Retinal pigment epithelial cell (primary cell): ENCODE data around the gene UQCR11.

Experiments
- DNase-seq: peaks from one replicate; pipeline ENCODE4 v3.0.0-alpha.2; 2010; ENCODE audit warnings: low read depth
- H3K4me3 ChIP-seq: 2 replicates; pipeline ENCODE4 v1.5.1; 2011; ENCODE audit warnings: mild to moderate bottlenecking, low read length, control low read depth, moderate library complexity
- CTCF ChIP-seq: conservative IDR thresholded peaks from 2 replicates; pipeline ENCODE4 v1.5.1; 2011; ENCODE audit warnings: low read depth, low read length, control low read depth, inconsistent platforms

UQCR11 gene

DNA sequence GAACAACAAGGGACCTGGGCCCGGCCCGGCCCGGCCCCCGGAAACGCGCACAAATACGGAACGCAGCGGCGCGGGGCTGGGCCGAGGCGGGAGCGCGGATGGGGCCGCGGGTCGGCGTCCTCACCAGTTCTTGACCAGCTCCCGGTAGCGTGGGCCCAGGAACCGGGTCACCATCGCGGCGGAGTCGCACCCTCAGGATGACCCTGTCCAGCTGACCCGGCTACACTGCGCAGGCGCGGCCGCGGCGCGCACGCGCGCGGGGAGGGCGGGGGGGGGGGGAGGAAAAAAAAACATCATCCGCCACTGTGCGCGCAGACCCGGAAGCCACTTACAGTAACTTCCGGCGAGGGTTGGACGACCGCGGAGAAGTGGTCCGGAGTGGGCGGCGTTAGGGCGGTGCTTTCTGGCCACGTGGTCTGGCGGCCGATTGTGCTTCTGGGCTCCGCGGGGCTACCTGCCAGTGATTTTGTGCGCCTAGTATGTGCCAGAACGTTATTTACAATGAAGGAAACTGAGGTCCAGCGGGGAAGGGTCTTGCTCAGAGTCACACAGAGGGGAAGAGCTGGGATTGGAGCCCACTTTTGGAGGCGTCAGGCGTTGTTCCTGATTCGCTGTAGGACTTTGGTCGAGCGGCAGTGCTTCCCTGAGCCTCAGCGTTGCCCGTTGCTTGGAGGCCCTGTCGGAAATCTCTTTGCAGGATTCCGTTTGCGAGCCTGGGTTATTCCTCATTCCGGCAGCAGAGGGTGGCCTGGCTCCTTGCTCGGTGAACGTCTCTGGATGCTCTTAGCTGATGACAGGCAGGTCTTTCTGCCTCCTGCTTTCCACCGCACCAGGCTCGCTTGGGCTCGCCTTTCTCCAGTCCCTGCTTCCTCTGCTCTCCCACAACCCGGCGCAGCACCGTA is at the start of gene UQCR11:
Gene UQCR11, minus strand, starts transcription at position 227 of the 902 bp plus-strand sequence. Its CDS starts 53 bp downstream, at position 174.
- peak; percentile 91 for DNase-seq
- peak within 1 kb of the TSS; percentile 74 for H3K4me3 ChIP-seq
- peak; percentile 66 for TF ChIP-seq CTCF

GRCh38 chr19:1654178-1654792 is 49.0 kb upstream of the UQCR11 start:
- no peak overlapping the region for H3K4me3 ChIP-seq
- no peak for TF ChIP-seq CTCF
- no peak for DNase-seq

DNA sequence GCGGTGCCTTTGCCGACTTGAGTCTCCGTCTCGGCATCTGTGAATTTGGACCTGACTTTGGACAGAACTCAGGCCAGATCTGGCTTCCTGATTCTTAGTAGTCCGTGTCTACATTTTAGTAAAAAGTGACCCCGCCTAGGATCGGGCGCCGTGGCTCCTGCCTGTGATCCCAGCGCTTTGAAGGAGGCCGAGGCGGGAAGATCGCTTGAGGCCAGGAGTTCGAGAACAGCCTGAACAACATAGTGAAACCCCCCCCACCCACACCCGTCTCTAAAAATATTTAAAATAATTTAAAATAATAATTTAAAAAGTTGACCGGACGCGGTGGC is 48.0 kb upstream of the UQCR11 start:
- no peak for TF ChIP-seq CTCF

GRCh38 chr19:1652471-1653299 is 47.4 kb upstream of the UQCR11 start, which contains the start of gene TCF3:
Gene TCF3, minus strand, starts transcription at chr19:1652615. Its CDS starts 2,367 bp downstream, at chr19:1650248.
- peak within 1 kb of the TSS; percentile 75 for H3K4me3 ChIP-seq
- TF ChIP-seq CTCF: no peak
- peak; percentile 94 for DNase-seq

More for the DNA sequence above, 48.0 kb upstream of the UQCR11 start:
- no peak for DNase-seq
- peak overlapping the region; percentile 72 for H3K4me3 ChIP-seq

DNA sequence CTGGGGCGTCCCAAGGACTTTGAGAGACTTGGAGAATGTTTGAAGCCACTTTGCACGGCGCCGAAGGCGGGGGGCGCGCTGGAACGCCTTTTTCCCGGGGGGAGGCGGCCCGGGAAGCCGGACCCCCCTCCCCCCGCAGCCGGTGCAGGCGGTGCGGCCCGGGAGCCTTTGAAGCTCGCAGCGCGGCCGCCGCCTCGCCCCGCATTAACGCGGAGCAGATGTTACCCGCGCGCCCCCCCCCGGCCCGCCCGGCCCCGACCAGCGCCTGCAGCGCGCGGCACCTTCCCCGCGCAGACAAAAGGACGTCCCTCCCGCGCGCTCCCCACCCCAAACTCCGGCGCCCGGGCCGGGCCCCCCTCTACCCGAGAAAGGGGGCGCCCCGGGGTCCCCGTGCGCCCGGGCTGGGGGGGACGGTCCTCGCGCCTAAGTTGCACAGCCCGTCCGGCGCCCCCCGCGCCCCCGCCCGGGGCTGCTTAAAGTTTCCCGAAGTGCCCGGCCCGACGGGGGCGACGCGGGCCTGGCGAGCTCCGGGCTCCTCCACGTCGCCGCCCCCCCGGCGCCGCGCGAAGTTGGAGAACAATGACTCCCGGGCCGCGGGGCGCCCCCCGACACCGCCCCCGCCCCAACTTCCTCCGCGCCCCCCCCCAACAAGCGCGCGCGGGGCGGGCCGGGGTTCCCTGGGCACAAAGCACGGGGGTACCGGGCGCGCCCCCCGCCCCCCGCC is 46.5 kb upstream of the UQCR11 start:
- no peak for TF ChIP-seq CTCF
- DNase-seq: no peak
- peak overlapping the region; percentile 75 for H3K4me3 ChIP-seq
